ENCODE measurements around the gene CMPK1. TPM values are rescaled to one million over a fixed set of nuclear protein-coding genes. Genes with fewer than 3 reads are reported as not detected.

CMPK1 gene
- total RNA-seq, 1 donor from 2014 or later = 100.0 TPM

DNA sequence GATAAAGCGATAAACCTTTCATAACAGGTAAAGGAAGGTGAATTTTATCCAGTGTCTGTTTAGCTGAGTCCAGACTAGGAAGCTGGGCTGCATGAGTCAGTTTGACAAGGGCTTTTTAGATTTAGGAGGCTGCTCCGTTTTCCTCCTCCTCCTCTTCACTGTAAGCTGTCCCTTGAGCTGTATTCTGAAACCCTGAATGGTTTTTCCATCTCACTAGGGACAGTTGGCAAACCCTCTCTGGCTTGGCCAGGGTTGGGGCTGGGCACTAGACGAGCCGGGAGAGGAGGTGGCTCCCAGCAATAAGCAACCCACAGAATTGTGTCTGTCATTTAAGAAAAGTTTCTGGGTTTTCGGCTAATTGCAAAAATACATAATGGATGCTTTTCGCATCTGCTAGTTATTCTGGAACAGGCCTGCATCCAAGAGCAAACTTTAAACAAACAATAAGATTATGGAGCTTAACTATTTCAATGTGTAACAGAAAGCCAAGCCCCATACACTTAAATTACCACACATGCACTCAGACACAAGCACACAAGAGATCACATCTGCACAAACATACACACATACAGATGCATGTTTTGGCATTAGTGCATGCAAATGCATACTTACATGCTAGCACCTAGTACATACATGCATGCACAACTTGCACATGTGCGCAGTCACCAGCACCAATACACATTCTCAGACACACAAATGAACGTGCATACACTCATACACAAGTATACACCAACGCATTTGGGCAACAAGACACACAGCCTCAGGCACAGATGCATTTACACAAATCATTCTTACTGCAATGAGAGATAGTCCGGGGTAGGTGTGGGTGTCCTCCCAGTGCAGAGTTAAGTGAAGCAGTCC is 54.7 kb downstream of the CMPK1 start:
- no peaks in the 10 kb centered on the region for H3K9me3 Mint-ChIP-seq
- H3K4me1 Mint-ChIP-seq (ENCODE audit: low read depth) = no peaks in the 10 kb centered on the region
- DNase-seq (ENCODE audit: low spot score) = no peak
- H3K36me3 Mint-ChIP-seq (ENCODE audit: low read depth) = no peaks in the 10 kb centered on the region
- H3K27me3 Mint-ChIP-seq (ENCODE audit: insufficient read depth) = peaks cover 22% of the 10 kb centered on the region
- no peak overlapping the region for H3K4me3 Mint-ChIP-seq
- no peak overlapping the region for H3K27ac Mint-ChIP-seq
- intact Hi-C loops (cut with micrococcal nuclease) = loop anchor here (1.0 kb wide), 3 partner anchors 36 to 338 kb away; no protein-coding TSS in a partner anchor

DNA sequence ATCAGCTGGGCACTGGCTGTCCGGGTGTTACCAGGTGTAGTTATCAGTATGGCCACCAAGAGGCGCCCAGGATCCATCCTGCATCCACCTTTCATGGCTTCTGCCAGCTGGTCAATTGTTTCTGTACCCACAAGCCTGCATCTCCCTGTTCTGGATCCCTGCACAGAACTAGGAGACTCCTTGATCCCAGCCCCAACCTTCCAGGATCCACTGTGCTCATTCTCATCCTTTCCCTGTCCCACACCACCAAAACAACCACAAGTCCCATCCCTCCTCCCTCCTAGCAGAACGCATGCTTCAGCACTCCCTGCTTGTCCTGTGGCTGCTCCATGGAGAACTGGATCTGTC is 55.3 kb downstream of the CMPK1 start:
- H3K27ac Mint-ChIP-seq = no peak overlapping the region
- DNase-seq (ENCODE audit: low spot score) = peak; percentile 22
- intact Hi-C loops (cut with micrococcal nuclease) = loop anchor here (1.0 kb wide), 3 partner anchors 35 to 337 kb away; no protein-coding TSS in a partner anchor
- H3K36me3 Mint-ChIP-seq (ENCODE audit: low read depth) = no peaks in the 10 kb centered on the region
- no peak overlapping the region for H3K4me3 Mint-ChIP-seq
- H3K9me3 Mint-ChIP-seq = no peaks in the 10 kb centered on the region
- no peaks in the 10 kb centered on the region for H3K4me1 Mint-ChIP-seq (ENCODE audit: low read depth)
- peaks cover 22% of the 10 kb centered on the region for H3K27me3 Mint-ChIP-seq (ENCODE audit: insufficient read depth)

DNA sequence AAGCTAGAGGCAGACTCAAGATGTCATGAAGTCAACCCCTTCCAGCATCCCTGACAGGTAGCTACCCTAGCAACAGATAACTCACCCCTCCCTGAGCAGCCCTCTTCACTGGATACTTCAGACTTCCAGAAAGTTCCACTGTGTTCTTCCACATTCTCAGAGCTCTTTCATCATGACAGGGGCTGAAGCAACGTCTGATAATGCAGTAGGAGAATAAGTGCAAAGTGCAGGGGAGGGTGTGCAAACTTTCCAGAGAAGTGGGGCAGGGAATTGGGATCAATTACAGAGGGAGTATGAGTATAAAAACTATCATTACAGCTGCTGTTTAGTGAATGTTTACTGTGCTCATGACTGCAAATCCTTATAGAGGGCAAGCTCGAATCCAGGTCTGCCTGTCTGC is 56.1 kb downstream of the CMPK1 start:
- Mint-ChIP-seq H3K27ac (no peak overlapping the region), H3K4me1 (ENCODE audit: low read depth) (no peaks in the 10 kb centered on the region), H3K27me3 (ENCODE audit: insufficient read depth) (peaks cover 28% of the 10 kb centered on the region), H3K4me3 (no peak overlapping the region), H3K36me3 (ENCODE audit: low read depth) (no peaks in the 10 kb centered on the region), H3K9me3 (no peaks in the 10 kb centered on the region)
- intact Hi-C loops (cut with micrococcal nuclease) = no loop called here
- DNase-seq (ENCODE audit: low spot score) = no peak

DNA sequence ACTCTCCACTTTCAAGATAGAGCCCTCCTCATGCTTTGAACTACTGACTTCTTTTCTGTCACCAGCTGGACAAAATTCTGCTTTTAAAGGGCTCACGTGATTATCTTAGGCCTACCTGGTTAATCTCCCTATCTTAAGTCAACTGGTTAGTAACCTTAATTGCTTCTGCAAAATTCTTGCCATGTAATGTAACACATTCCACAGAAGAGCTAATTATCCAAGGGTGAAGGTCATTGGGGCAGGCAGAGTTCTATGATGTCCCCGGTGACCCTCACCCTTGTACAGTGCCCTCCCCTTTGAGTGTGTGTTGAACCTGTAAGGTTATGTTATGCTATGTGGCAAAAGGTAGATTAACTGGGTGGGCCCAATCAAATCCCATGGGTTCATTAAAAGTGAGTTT is 57.3 kb downstream of the CMPK1 start:
- H3K36me3 Mint-ChIP-seq (ENCODE audit: low read depth) = no peaks in the 10 kb centered on the region
- intact Hi-C loops (cut with micrococcal nuclease) = no loop called here
- no peak for DNase-seq (ENCODE audit: low spot score)
- H3K4me1 Mint-ChIP-seq (ENCODE audit: low read depth) = no peaks in the 10 kb centered on the region
- H3K27ac Mint-ChIP-seq = no peak overlapping the region
- no peak overlapping the region for H3K4me3 Mint-ChIP-seq
- H3K27me3 Mint-ChIP-seq (ENCODE audit: insufficient read depth) = peaks cover 28% of the 10 kb centered on the region
- H3K9me3 Mint-ChIP-seq = no peaks in the 10 kb centered on the region

DNA sequence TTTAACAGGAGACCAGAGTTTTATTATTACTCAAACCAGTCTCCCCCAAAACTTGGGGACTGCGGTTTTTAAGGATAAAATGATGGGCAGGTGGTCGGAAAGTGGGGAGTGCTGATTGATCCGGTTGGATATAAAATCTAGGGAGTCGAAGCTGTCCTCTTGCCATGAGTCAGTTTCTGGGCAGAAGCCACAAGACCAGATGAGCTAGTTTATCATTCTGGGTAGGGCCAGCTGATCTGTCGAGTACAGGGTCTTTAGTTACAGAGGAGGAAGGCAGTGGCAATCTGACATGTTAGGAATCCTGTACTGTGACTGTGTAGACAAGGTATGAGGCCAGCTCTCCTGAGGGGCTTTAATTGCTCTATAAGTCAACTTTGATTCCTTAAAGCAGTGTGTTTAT is 59.6 kb downstream of the CMPK1 start:
- Mint-ChIP-seq H3K27ac (no peak overlapping the region), H3K4me3 (no peak overlapping the region), H3K9me3 (no peaks in the 10 kb centered on the region), H3K36me3 (ENCODE audit: low read depth) (no peaks in the 10 kb centered on the region), H3K27me3 (ENCODE audit: insufficient read depth) (peaks cover 33% of the 10 kb centered on the region), H3K4me1 (ENCODE audit: low read depth) (no peaks in the 10 kb centered on the region)
- intact Hi-C loops (cut with micrococcal nuclease) = no loop called here
- no peak for DNase-seq (ENCODE audit: low spot score)

DNA sequence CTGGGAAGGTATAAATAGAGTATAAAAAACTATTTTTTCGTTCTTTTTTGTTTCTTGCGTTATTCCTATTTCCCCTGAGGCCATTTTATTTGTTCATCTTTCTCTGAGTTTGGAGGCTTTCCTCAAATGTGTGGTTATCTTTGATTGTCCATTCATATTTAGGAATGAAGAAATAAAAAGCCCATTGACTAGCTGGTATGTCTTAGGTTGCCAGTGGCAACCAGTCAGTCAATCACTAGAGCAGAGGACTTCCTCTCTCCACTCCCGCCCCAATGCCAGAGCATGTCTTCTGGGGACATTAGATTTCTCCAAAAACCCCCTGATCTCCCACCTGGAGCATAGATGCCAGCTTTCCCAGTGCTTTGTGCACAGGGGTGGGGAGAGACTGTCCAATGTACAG is 61.8 kb downstream of the CMPK1 start:
- Mint-ChIP-seq H3K27ac (no peak overlapping the region), H3K9me3 (no peaks in the 10 kb centered on the region), H3K36me3 (ENCODE audit: low read depth) (no peaks in the 10 kb centered on the region), H3K4me3 (no peak overlapping the region), H3K4me1 (ENCODE audit: low read depth) (no peaks in the 10 kb centered on the region), H3K27me3 (ENCODE audit: insufficient read depth) (peaks cover 34% of the 10 kb centered on the region)
- DNase-seq (ENCODE audit: low spot score) = no peak
- intact Hi-C loops (cut with micrococcal nuclease) = no loop called here

DNA sequence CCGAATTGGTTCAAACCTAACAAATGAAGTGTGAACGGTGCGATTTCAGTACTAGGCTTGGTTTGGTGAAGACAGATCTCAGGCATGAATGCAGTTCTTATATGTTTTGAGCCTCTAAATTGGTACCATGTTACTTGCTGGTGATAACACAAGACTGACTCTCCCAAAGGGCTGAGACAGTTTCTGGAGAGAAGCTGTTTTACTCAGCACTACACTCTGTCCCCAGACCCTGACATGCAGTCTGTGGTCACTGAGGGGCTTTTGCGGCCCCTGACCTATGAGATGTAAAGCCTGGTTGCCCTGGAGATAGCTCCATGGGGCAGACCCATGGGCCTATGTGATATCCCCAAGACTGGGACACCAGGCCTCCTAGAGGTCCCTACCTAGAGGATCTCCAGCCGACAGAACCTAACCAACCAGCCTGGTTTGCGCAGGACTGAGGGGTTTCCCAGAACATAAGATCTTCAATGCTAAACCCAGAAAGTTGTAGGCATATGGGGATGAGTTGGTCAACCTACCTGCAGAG is 63.1 kb downstream of the CMPK1 start:
- intact Hi-C loops (cut with micrococcal nuclease) = no loop called here
- no peak overlapping the region for H3K4me3 Mint-ChIP-seq
- no peak overlapping the region for H3K27ac Mint-ChIP-seq
- H3K36me3 Mint-ChIP-seq (ENCODE audit: low read depth) = no peaks in the 10 kb centered on the region
- DNase-seq (ENCODE audit: low spot score) = no peak
- no peaks in the 10 kb centered on the region for H3K9me3 Mint-ChIP-seq
- H3K4me1 Mint-ChIP-seq (ENCODE audit: low read depth) = no peaks in the 10 kb centered on the region
- H3K27me3 Mint-ChIP-seq (ENCODE audit: insufficient read depth) = peaks cover 34% of the 10 kb centered on the region

DNA sequence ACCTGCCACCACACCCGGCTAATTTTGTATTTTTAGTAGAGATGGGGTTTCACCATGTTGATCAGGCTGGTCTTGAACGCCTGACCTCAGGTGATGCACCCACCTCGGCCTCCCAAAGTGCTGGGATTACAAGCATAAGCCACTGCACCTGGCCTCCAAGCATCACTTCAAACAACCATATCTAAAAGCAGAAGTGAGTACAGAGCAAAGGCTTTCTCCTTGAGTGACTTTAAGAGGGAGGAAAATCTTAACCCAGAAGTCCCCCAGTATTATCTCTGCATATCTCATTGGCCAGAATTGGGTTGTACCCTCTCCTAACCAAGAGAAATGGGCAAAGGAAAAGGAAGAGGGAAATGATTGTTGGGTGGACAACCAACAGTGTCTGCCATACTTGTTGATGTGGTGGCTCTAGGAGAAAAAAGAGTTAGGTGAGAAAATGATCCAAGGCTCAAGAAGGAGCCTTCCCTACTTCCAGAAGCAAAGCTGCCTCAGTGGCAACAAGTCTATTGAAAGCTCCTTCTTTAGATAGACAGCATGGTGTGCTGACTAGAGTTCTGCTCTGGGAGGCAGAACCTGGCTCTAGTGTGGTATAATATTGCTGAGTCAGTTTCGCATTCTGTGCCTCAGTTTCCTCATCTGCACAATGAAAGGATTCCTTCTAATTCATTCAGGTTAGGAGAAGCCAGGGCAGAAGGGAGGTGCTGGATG is 65.7 kb downstream of the CMPK1 start:
- intact Hi-C loops (cut with micrococcal nuclease) = no loop called here
- no peak for DNase-seq (ENCODE audit: low spot score)
- Mint-ChIP-seq H3K4me1 (ENCODE audit: low read depth) (no peaks in the 10 kb centered on the region), H3K27ac (no peak overlapping the region), H3K36me3 (ENCODE audit: low read depth) (no peaks in the 10 kb centered on the region), H3K4me3 (no peak overlapping the region), H3K27me3 (ENCODE audit: insufficient read depth) (peaks cover 23% of the 10 kb centered on the region), H3K9me3 (no peaks in the 10 kb centered on the region)

DNA sequence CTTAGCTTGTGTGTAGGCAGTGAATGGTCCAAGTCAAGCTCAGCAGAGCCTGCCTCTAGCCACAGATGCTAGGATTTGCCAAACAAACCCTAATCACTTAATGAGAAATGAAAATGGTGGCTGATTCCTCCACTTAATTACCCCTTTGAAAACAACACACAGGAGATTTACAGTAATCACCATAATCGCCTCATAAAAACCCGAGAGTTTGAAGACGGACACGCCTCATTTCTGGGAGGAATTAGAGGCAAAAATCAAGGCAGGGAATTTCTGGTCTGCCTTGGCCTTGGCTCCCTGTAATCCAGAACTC is 66.2 kb downstream of the CMPK1 start:
- no peaks in the 10 kb centered on the region for H3K9me3 Mint-ChIP-seq
- intact Hi-C loops (cut with micrococcal nuclease) = no loop called here
- H3K27ac Mint-ChIP-seq = no peak overlapping the region
- no peak for DNase-seq (ENCODE audit: low spot score)
- no peak overlapping the region for H3K4me3 Mint-ChIP-seq
- H3K27me3 Mint-ChIP-seq (ENCODE audit: insufficient read depth) = peaks cover 20% of the 10 kb centered on the region
- no peaks in the 10 kb centered on the region for H3K36me3 Mint-ChIP-seq (ENCODE audit: low read depth)
- no peaks in the 10 kb centered on the region for H3K4me1 Mint-ChIP-seq (ENCODE audit: low read depth)

DNA sequence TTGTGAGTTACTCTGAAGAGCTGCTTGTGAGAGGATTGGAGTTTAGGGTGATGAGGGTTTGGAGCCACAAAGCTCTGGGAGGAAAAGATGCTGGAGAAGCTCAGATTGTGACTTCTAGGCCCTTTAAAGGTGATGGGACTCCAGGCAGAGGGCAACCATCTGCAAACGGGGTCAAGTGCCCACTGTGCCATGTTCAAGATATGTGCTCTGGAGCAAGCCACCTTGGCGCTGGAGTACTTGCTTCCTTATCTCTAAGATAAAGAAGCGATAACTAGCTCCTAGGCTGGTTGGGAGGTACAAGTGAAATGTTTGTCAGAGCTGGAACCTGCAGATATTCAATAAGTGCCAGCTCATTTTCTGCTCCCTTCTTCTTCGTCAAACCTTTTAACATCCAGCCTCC is 68.2 kb downstream of the CMPK1 start:
- intact Hi-C loops (cut with micrococcal nuclease) = no loop called here
- H3K27me3 Mint-ChIP-seq (ENCODE audit: insufficient read depth) = peaks cover 26% of the 10 kb centered on the region
- no peaks in the 10 kb centered on the region for H3K36me3 Mint-ChIP-seq (ENCODE audit: low read depth)
- DNase-seq (ENCODE audit: low spot score) = no peak
- H3K4me1 Mint-ChIP-seq (ENCODE audit: low read depth) = no peaks in the 10 kb centered on the region
- no peak overlapping the region for H3K27ac Mint-ChIP-seq
- H3K9me3 Mint-ChIP-seq = no peaks in the 10 kb centered on the region
- H3K4me3 Mint-ChIP-seq = no peak overlapping the region

DNA sequence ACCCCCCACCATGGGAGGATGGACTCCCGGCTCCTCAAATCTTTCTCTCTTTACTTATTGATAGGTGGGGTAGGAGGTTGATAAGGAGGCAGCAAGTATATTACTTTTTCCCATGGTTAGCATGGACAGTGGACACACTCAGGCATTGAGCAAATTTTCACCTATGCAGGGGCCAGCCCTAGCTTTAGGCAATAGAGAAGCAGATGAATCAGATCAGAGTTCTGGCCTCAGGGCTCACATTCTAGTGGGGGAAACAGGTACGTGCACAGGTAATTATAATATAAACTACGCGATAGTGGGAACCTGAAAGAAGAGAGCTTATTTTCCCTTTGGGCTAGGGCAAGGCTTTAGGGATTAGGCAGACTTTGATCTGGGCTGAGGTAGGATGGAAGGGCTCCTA is 69.0 kb downstream of the CMPK1 start:
- Mint-ChIP-seq H3K9me3 (no peaks in the 10 kb centered on the region), H3K4me3 (no peak overlapping the region), H3K27ac (no peak overlapping the region), H3K27me3 (ENCODE audit: insufficient read depth) (peaks cover 25% of the 10 kb centered on the region), H3K36me3 (ENCODE audit: low read depth) (no peaks in the 10 kb centered on the region), H3K4me1 (ENCODE audit: low read depth) (no peaks in the 10 kb centered on the region)
- no peak for DNase-seq (ENCODE audit: low spot score)
- intact Hi-C loops (cut with micrococcal nuclease) = no loop called here

DNA sequence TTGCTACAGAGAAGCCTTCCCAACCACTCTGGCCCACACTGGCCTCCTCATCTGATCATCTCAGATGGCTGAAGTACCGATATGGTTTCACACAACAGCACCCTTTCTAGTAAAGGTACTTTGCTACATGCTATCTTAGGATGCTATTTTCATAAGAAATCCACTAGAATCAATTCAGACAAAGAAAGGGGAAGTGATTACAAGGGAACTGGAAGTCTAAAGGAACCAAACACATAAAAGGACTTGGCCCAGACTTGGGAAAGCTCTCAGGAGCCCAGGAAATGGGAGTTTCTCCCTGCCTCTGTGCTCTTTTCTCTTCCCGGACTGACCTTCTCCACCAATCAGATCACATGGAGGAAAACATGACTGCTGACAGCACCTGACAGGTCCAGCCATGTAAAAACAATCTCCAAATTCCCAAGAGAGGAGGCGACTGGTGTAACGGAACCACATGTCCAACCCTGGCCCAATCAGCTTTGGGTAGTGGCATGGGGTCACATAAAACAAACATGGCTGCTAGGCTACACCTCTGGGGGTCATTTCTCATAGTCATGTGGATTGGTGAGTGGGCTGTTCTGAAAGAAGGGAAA is 69.8 kb downstream of the CMPK1 start:
- H3K4me3 Mint-ChIP-seq = no peak overlapping the region
- peaks cover 25% of the 10 kb centered on the region for H3K27me3 Mint-ChIP-seq (ENCODE audit: insufficient read depth)
- H3K4me1 Mint-ChIP-seq (ENCODE audit: low read depth) = no peaks in the 10 kb centered on the region
- no peak for DNase-seq (ENCODE audit: low spot score)
- H3K36me3 Mint-ChIP-seq (ENCODE audit: low read depth) = no peaks in the 10 kb centered on the region
- intact Hi-C loops (cut with micrococcal nuclease) = no loop called here
- H3K9me3 Mint-ChIP-seq = no peaks in the 10 kb centered on the region
- H3K27ac Mint-ChIP-seq = no peak overlapping the region

DNA sequence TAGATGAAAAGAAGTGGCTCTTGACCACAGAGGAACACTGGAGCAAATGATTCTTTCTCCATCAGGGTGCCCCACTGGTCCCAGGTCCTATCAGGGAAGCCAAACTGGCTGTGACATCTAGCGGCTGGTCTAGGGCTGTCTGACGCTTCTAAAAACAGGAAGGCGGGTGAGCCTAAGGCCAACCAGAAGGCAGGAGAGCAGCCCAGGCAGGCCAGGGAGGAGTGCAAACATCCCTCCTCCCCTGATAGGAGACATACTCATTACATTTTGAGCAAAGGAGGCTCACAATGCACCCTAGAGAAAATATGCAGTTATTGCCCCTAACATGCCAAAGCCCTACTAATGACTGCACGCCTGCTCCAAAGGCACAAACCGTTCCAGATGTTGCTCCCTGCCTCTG is 72.1 kb downstream of the CMPK1 start:
- intact Hi-C loops (cut with micrococcal nuclease) = no loop called here
- H3K4me1 Mint-ChIP-seq (ENCODE audit: low read depth) = no peaks in the 10 kb centered on the region
- no peak overlapping the region for H3K27ac Mint-ChIP-seq
- H3K27me3 Mint-ChIP-seq (ENCODE audit: insufficient read depth) = peaks cover 24% of the 10 kb centered on the region
- H3K4me3 Mint-ChIP-seq = no peak overlapping the region
- H3K36me3 Mint-ChIP-seq (ENCODE audit: low read depth) = no peaks in the 10 kb centered on the region
- H3K9me3 Mint-ChIP-seq = no peaks in the 10 kb centered on the region
- DNase-seq (ENCODE audit: low spot score) = no peak
